Measurements from ENCODE around the gene SOX18.

- TF ChIP-seq POLR2A (IDR thresholded peaks at IDR 0.05; ENCODE audit: low read depth) (no peak), POLR2AphosphoS5 (IDR thresholded peaks at IDR 0.05) (no peak)
- TF ChIP-seq, protein P1, sequence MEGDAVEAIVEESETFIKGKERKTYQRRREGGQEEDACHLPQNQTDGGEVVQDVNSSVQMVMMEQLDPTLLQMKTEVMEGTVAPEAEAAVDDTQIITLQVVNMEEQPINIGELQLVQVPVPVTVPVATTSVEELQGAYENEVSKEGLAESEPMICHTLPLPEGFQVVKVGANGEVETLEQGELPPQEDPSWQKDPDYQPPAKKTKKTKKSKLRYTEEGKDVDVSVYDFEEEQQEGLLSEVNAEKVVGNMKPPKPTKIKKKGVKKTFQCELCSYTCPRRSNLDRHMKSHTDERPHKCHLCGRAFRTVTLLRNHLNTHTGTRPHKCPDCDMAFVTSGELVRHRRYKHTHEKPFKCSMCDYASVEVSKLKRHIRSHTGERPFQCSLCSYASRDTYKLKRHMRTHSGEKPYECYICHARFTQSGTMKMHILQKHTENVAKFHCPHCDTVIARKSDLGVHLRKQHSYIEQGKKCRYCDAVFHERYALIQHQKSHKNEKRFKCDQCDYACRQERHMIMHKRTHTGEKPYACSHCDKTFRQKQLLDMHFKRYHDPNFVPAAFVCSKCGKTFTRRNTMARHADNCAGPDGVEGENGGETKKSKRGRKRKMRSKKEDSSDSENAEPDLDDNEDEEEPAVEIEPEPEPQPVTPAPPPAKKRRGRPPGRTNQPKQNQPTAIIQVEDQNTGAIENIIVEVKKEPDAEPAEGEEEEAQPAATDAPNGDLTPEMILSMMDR (IDR thresholded peaks at IDR 0.05): no peak
These were observed 42.3 kb upstream of the SOX18 start for GRCh38 chr20:64091770-64092169.
